ENCODE data around the gene CAPS2.

CAPS2 gene

GRCh38 chr12:75364919-75365318 is 34.8 kb upstream of the CAPS2 start:
- no peak overlapping the region for H2BK5ac ChIP-seq (ENCODE audit: low read depth, low read length, poor library complexity, severe bottlenecking)
- H3K4me2 ChIP-seq (ENCODE audit: low read length, poor library complexity, severe bottlenecking) = no peak overlapping the region
- H3K79me1 ChIP-seq (replicated peaks; ENCODE audit: low read length, poor library complexity, severe bottlenecking) = no peaks in the 10 kb centered on the region
- H2BK12ac ChIP-seq (ENCODE audit: low read length in 2 of 2) = no peak overlapping the region
- no peak overlapping the region for H3K14ac ChIP-seq (ENCODE audit: low read length in 2 of 2)
- H2AK5ac ChIP-seq (ENCODE audit: low read length, severe bottlenecking) = no peak overlapping the region
- H4K8ac ChIP-seq (ENCODE audit: low read length) = no peak overlapping the region
- H3K9ac ChIP-seq (ENCODE audit: low read length) = no peak overlapping the region
- no peak overlapping the region for H3K18ac ChIP-seq (ENCODE audit: low read depth in 1 of 2, low read length in 2 of 2)
- no peak overlapping the region for H2BK120ac ChIP-seq (ENCODE audit: low read depth, low read length)
- H4K91ac ChIP-seq (ENCODE audit: low read length) = no peak overlapping the region
- H3K23ac ChIP-seq (ENCODE audit: low read length in 2 of 2) = no peak overlapping the region
- DNase-seq = peak; percentile 34
- no peak overlapping the region for H2BK15ac ChIP-seq (ENCODE audit: low read depth, poor library complexity, severe bottlenecking)
- no peaks in the 10 kb centered on the region for H3K4me1 ChIP-seq (ENCODE audit: control insufficient read depth, insufficient read depth, low read depth, low read length)
- H3K27ac ChIP-seq (ENCODE audit: low read length, poor library complexity, severe bottlenecking) = no peak overlapping the region
- H3K36me3 ChIP-seq (ENCODE audit: control insufficient read depth in 1 of 2, insufficient read depth in 2 of 2, low read depth in 1 of 2, low read length in 2 of 2) = no peaks in the 10 kb centered on the region
- H2AFZ ChIP-seq (ENCODE audit: low read depth, low read length) = no peak overlapping the region
- H3K9me3 ChIP-seq (ENCODE audit: control insufficient read depth, low read length) = no peaks in the 10 kb centered on the region
- no peaks in the 10 kb centered on the region for H3K27me3 ChIP-seq (ENCODE audit: control insufficient read depth in 1 of 2, insufficient read depth in 1 of 2, low read length in 2 of 2)
- no peak overlapping the region for H3K4ac ChIP-seq (ENCODE audit: low read depth in 1 of 2, low read length in 2 of 2)
- no peak overlapping the region for H3K4me3 ChIP-seq (ENCODE audit: insufficient read depth in 1 of 2, low read depth in 1 of 2, low read length in 2 of 2)

- H2AK5ac ChIP-seq (ENCODE audit: low read length, severe bottlenecking) = no peak overlapping the region
- H3K9me3 ChIP-seq (ENCODE audit: control insufficient read depth, low read length) = no peaks in the 10 kb centered on the region
- no peak overlapping the region for H2BK5ac ChIP-seq (ENCODE audit: low read depth, low read length, poor library complexity, severe bottlenecking)
- H3K18ac ChIP-seq (ENCODE audit: low read depth in 1 of 2, low read length in 2 of 2) = no peak overlapping the region
- no peak overlapping the region for H3K9ac ChIP-seq (ENCODE audit: low read length)
- no peak overlapping the region for H3K14ac ChIP-seq (ENCODE audit: low read length in 2 of 2)
- H2BK15ac ChIP-seq (ENCODE audit: low read depth, poor library complexity, severe bottlenecking) = no peak overlapping the region
- H3K4me2 ChIP-seq (ENCODE audit: low read length, poor library complexity, severe bottlenecking) = no peak overlapping the region
- H3K23ac ChIP-seq (ENCODE audit: low read length in 2 of 2) = no peak overlapping the region
- no peaks in the 10 kb centered on the region for H3K27me3 ChIP-seq (ENCODE audit: control insufficient read depth in 1 of 2, insufficient read depth in 1 of 2, low read length in 2 of 2)
- no peak overlapping the region for H2BK120ac ChIP-seq (ENCODE audit: low read depth, low read length)
- DNase-seq = no peak
- no peak overlapping the region for H3K4me3 ChIP-seq (ENCODE audit: insufficient read depth in 1 of 2, low read depth in 1 of 2, low read length in 2 of 2)
- no peak overlapping the region for H4K91ac ChIP-seq (ENCODE audit: low read length)
- no peak overlapping the region for H2BK12ac ChIP-seq (ENCODE audit: low read length in 2 of 2)
- no peaks in the 10 kb centered on the region for H3K4me1 ChIP-seq (ENCODE audit: control insufficient read depth, insufficient read depth, low read depth, low read length)
- no peaks in the 10 kb centered on the region for H3K79me1 ChIP-seq (replicated peaks; ENCODE audit: low read length, poor library complexity, severe bottlenecking)
- H2AFZ ChIP-seq (ENCODE audit: low read depth, low read length) = no peak overlapping the region
- H3K36me3 ChIP-seq (ENCODE audit: control insufficient read depth in 1 of 2, insufficient read depth in 2 of 2, low read depth in 1 of 2, low read length in 2 of 2) = no peaks in the 10 kb centered on the region
- WGBS = 50% methylated on average over 1 of the region's 1 CpG
- no peak overlapping the region for H3K4ac ChIP-seq (ENCODE audit: low read depth in 1 of 2, low read length in 2 of 2)
- no peak overlapping the region for H3K27ac ChIP-seq (ENCODE audit: low read length, poor library complexity, severe bottlenecking)
- H4K8ac ChIP-seq (ENCODE audit: low read length) = no peak overlapping the region
Observed at GRCh38 chr12:75361408-75361807, 31.3 kb upstream of the CAPS2 start.

- Histone ChIP-seq H2BK120ac (ENCODE audit: low read depth, low read length) (no peak overlapping the region), H2AK5ac (ENCODE audit: low read length, severe bottlenecking) (no peak overlapping the region), H3K27ac (ENCODE audit: low read length, poor library complexity, severe bottlenecking) (no peak overlapping the region), H2AFZ (ENCODE audit: low read depth, low read length) (no peak overlapping the region), H3K4me3 (ENCODE audit: insufficient read depth in 1 of 2, low read depth in 1 of 2, low read length in 2 of 2) (no peak overlapping the region), H3K79me1 (replicated peaks; ENCODE audit: low read length, poor library complexity, severe bottlenecking) (no peaks in the 10 kb centered on the region), H2BK15ac (ENCODE audit: low read depth, poor library complexity, severe bottlenecking) (no peak overlapping the region), H3K9me3 (ENCODE audit: control insufficient read depth, low read length) (no peaks in the 10 kb centered on the region), H3K14ac (ENCODE audit: low read length in 2 of 2) (no peak overlapping the region), H3K4me1 (ENCODE audit: control insufficient read depth, insufficient read depth, low read depth, low read length) (no peaks in the 10 kb centered on the region), H3K18ac (ENCODE audit: low read depth in 1 of 2, low read length in 2 of 2) (no peak overlapping the region), H3K4me2 (ENCODE audit: low read length, poor library complexity, severe bottlenecking) (no peak overlapping the region), H3K4ac (ENCODE audit: low read depth in 1 of 2, low read length in 2 of 2) (no peak overlapping the region), H4K8ac (ENCODE audit: low read length) (no peak overlapping the region), H3K9ac (ENCODE audit: low read length) (no peak overlapping the region), H4K91ac (ENCODE audit: low read length) (no peak overlapping the region), H2BK5ac (ENCODE audit: low read depth, low read length, poor library complexity, severe bottlenecking) (no peak overlapping the region), H3K36me3 (ENCODE audit: control insufficient read depth in 1 of 2, insufficient read depth in 2 of 2, low read depth in 1 of 2, low read length in 2 of 2) (no peaks in the 10 kb centered on the region), H2BK12ac (ENCODE audit: low read length in 2 of 2) (no peak overlapping the region), H3K27me3 (ENCODE audit: control insufficient read depth in 1 of 2, insufficient read depth in 1 of 2, low read length in 2 of 2) (no peaks in the 10 kb centered on the region), H3K23ac (ENCODE audit: low read length in 2 of 2) (no peak overlapping the region)
- DNase-seq = no peak
Observed at GRCh38 chr12:75360920-75361319, 30.8 kb upstream of the CAPS2 start.

GRCh38 chr12:75354011-75354410 is 23.9 kb upstream of the CAPS2 start:
- Histone ChIP-seq H3K4me1 (ENCODE audit: control insufficient read depth, insufficient read depth, low read depth, low read length) (no peaks in the 10 kb centered on the region), H3K4me2 (ENCODE audit: low read length, poor library complexity, severe bottlenecking) (no peak overlapping the region), H3K27ac (ENCODE audit: low read length, poor library complexity, severe bottlenecking) (no peak overlapping the region), H2BK120ac (ENCODE audit: low read depth, low read length) (no peak overlapping the region), H3K9me3 (ENCODE audit: control insufficient read depth, low read length) (peaks cover 20% of the 10 kb centered on the region), H2BK15ac (ENCODE audit: low read depth, poor library complexity, severe bottlenecking) (no peak overlapping the region), H3K14ac (ENCODE audit: low read length in 2 of 2) (no peak overlapping the region), H2BK5ac (ENCODE audit: low read depth, low read length, poor library complexity, severe bottlenecking) (no peak overlapping the region), H3K4me3 (ENCODE audit: insufficient read depth in 1 of 2, low read depth in 1 of 2, low read length in 2 of 2) (no peak overlapping the region), H4K91ac (ENCODE audit: low read length) (no peak overlapping the region), H3K23ac (ENCODE audit: low read length in 2 of 2) (no peak overlapping the region), H3K27me3 (ENCODE audit: control insufficient read depth in 1 of 2, insufficient read depth in 1 of 2, low read length in 2 of 2) (no peaks in the 10 kb centered on the region), H2BK12ac (ENCODE audit: low read length in 2 of 2) (no peak overlapping the region), H2AFZ (ENCODE audit: low read depth, low read length) (no peak overlapping the region), H3K9ac (ENCODE audit: low read length) (no peak overlapping the region), H3K36me3 (ENCODE audit: control insufficient read depth in 1 of 2, insufficient read depth in 2 of 2, low read depth in 1 of 2, low read length in 2 of 2) (no peaks in the 10 kb centered on the region), H4K8ac (ENCODE audit: low read length) (no peak overlapping the region), H3K4ac (ENCODE audit: low read depth in 1 of 2, low read length in 2 of 2) (no peak overlapping the region), H2AK5ac (ENCODE audit: low read length, severe bottlenecking) (no peak overlapping the region), H3K18ac (ENCODE audit: low read depth in 1 of 2, low read length in 2 of 2) (no peak overlapping the region), H3K79me1 (replicated peaks; ENCODE audit: low read length, poor library complexity, severe bottlenecking) (no peaks in the 10 kb centered on the region)
- no peak for DNase-seq

Data from mesenchymal stem cell (in vitro differentiated cells and primary cell).